ENCODE measurements around the gene NRG2. TPM values are rescaled to one million over a fixed set of nuclear protein-coding genes. Genes with fewer than 3 reads are reported as not detected.

NRG2 gene
- total RNA-seq, 2 donors from 2014 or later = 6.6 to 11.1 TPM

DNA sequence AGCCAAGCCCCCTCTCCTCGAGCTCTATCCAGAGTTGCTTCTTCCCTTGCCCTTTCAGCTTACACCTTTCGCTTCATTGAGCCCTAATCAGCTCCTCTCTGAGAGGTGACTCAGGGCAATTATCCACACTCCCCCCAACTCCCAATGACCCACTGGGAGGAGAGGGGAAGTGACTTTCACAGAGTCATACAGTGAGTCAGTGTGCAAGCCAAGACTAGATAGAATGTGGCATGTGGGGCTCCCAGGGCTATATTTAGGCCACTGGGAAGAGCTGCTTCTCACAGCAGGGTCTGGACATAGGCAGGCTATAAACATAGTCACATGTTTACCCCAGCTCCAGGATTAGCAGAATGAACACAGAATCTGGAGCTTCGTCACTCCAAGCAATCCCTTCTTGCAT is 57.4 kb downstream of the NRG2 start:
- no peak overlapping the region for H3K4me3 ChIP-seq
- WGBS = 77% methylated on average over 3 of the region's 3 CpGs
- intact Hi-C loops (cut with DNase I) = no loop called here
- no peaks in the 10 kb centered on the region for H3K36me3 ChIP-seq
- DNase-seq (ENCODE audit: low spot score) = no peak
- TF ChIP-seq CTCF (IDR thresholded peaks at IDR 0.05) = no peak
- no peak for TF ChIP-seq POLR2AphosphoS5 (IDR thresholded peaks at IDR 0.05)
- no peak for TF ChIP-seq POLR2A (IDR thresholded peaks at IDR 0.05)
- no peak overlapping the region for H3K27ac ChIP-seq
- H3K4me1 ChIP-seq (replicated peaks) = no peaks in the 10 kb centered on the region
- no peaks in the 10 kb centered on the region for H3K27me3 ChIP-seq (replicated peaks; ENCODE audit: insufficient read depth)
- no peaks in the 10 kb centered on the region for H3K9me3 ChIP-seq

- Histone ChIP-seq H3K4me1 (replicated peaks) (no peaks in the 10 kb centered on the region), H3K36me3 (no peaks in the 10 kb centered on the region), H3K4me3 (no peak overlapping the region), H3K27ac (no peak overlapping the region), H3K9me3 (no peaks in the 10 kb centered on the region), H3K27me3 (replicated peaks; ENCODE audit: insufficient read depth) (no peaks in the 10 kb centered on the region)
- intact Hi-C loops (cut with DNase I) = no loop called here
- WGBS = 53% methylated on average over 5 of the region's 5 CpGs
- no peak for DNase-seq (ENCODE audit: low spot score)
- TF ChIP-seq POLR2A (IDR thresholded peaks at IDR 0.05) (no peak), CTCF (IDR thresholded peaks at IDR 0.05) (no peak), POLR2AphosphoS5 (IDR thresholded peaks at IDR 0.05) (no peak)
Measured at GRCh38 chr5:139985290-139985689, 57.8 kb downstream of the NRG2 start.

DNA sequence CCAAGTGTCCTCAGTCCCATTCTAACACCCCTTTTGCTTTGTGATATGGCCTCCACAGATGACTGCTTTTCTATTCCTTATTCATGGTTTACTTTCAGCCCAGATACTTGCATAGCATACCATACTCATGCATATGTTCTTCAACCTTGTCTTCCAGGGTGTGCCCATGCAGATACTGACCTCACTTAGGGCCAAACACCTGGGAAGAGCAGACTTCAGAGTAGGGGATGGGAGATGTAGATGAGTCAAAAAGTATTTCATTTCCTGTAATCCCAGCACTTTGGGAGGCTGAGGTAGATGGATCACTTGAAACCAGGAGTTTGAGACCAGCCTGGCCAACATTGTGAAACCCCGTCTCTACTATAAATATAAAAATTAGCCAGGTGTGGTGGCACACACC is 58.3 kb downstream of the NRG2 start:
- H3K4me1 ChIP-seq (replicated peaks) = no peaks in the 10 kb centered on the region
- intact Hi-C loops (cut with DNase I) = no loop called here
- 93% methylated on average over 1 of the region's 1 CpG for WGBS
- H3K9me3 ChIP-seq = no peaks in the 10 kb centered on the region
- TF ChIP-seq CTCF (IDR thresholded peaks at IDR 0.05) (no peak), POLR2A (IDR thresholded peaks at IDR 0.05) (no peak), POLR2AphosphoS5 (IDR thresholded peaks at IDR 0.05) (no peak)
- no peak overlapping the region for H3K4me3 ChIP-seq
- DNase-seq (ENCODE audit: low spot score) = no peak
- no peaks in the 10 kb centered on the region for H3K27me3 ChIP-seq (replicated peaks; ENCODE audit: insufficient read depth)
- no peaks in the 10 kb centered on the region for H3K36me3 ChIP-seq
- H3K27ac ChIP-seq = no peak overlapping the region

DNA sequence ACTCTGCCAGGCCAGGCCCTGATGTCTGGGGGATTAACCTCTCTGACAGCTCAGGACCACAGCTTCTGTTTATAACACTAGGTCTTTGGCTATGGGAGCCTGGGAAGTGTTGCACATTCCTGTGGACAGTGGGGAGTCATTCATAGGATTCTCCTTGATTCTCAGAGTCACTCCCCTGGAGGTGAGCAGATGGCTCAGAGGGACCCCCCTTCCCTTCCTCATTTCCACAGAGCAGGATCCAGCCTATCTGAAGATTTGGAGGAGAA is 60.2 kb downstream of the NRG2 start:
- intact Hi-C loops (cut with DNase I) = no loop called here
- Histone ChIP-seq H3K27me3 (replicated peaks; ENCODE audit: insufficient read depth) (no peaks in the 10 kb centered on the region), H3K36me3 (no peaks in the 10 kb centered on the region), H3K27ac (no peak overlapping the region), H3K4me1 (replicated peaks) (no peaks in the 10 kb centered on the region), H3K9me3 (no peaks in the 10 kb centered on the region), H3K4me3 (no peak overlapping the region)
- no peak for DNase-seq (ENCODE audit: low spot score)
- TF ChIP-seq POLR2AphosphoS5 (IDR thresholded peaks at IDR 0.05) (no peak), POLR2A (IDR thresholded peaks at IDR 0.05) (no peak), CTCF (IDR thresholded peaks at IDR 0.05) (no peak)

DNA sequence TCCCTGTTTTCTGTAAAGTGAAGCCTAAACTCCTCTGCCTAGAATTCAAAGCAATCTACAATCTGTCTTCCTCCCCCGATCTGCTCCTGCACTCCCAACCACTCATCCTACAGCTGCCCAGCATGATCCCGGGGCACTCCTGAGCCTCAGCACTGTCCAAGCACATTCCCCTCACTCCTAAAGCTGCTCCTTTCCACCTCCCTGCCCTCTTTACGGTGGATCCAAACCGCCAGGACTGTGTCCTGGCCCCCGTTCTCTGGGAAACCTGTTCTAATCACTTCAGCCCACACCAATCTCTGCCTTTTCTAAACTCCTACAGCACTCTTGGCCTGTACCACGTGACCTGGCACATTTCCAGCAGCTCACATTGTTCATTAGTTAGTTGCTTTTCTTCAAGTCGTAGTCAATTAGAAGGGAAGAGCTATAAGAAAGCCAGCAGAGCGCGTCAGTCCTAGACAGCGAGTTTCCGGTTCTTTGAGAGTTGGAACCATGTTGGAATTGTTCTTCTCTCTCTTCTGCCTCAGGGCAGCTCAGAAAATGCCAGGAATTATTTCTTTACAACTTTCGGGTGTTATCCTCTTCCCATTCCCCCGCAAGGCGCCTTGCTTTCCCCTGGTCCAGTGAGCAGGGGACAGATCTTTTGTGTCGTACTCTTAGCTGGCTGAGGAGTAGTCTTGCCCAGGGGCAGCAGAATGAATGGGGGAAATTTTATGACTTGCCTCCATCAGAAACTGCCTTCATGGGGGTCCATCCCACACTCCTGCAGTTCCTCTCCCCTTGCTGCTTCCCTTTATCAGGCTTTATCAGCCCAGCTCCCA is 60.7 kb downstream of the NRG2 start:
- TF ChIP-seq CTCF (IDR thresholded peaks at IDR 0.05) (no peak), POLR2AphosphoS5 (IDR thresholded peaks at IDR 0.05) (no peak), POLR2A (IDR thresholded peaks at IDR 0.05) (no peak)
- Histone ChIP-seq H3K36me3 (no peaks in the 10 kb centered on the region), H3K9me3 (no peaks in the 10 kb centered on the region), H3K4me1 (replicated peaks) (no peaks in the 10 kb centered on the region), H3K4me3 (no peak overlapping the region), H3K27ac (no peak overlapping the region), H3K27me3 (replicated peaks; ENCODE audit: insufficient read depth) (no peaks in the 10 kb centered on the region)
- 60% methylated on average over 15 of the region's 15 CpGs for WGBS
- DNase-seq (ENCODE audit: low spot score) = no peak
- intact Hi-C loops (cut with DNase I) = no loop called here

Data from prostate gland (tissue), 2 donors.